Measurements from ENCODE around the gene RNF181. TPM values are rescaled to one million over a fixed set of nuclear protein-coding genes. Genes with fewer than 3 reads are reported as not detected.
"Not testable (repeated sequence)": the region's sequence is repeated elsewhere in the genome, so short reads cannot be mapped to it uniquely, and the experiment has no call there.

RNF181 gene, protein sequence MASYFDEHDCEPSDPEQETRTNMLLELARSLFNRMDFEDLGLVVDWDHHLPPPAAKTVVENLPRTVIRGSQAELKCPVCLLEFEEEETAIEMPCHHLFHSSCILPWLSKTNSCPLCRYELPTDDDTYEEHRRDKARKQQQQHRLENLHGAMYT
- 74.5 TPM for total RNA-seq
- long read RNA-seq, transcript RNF181-201 (5 exons, 569 nt) = major isoform, 18 of 23 reads
- long read RNA-seq, partial matches to known transcripts = 1 of 23 reads
- long read RNA-seq, other reads (novel, unspliced or antisense) = 2 of 23 reads

- DNase-seq = peak; percentile 95
- intact Hi-C loops (cut with DNase I) = no loop called here
- peak; percentile 96 for ATAC-seq (ENCODE audit: poor library complexity)
Measured at GRCh38 chr2:85595301-85596025, at the start of gene RNF181. RNF181 (plus strand) TSS chr2:85595745; CDS start chr2:85595764, 19 bp downstream.

DNA sequence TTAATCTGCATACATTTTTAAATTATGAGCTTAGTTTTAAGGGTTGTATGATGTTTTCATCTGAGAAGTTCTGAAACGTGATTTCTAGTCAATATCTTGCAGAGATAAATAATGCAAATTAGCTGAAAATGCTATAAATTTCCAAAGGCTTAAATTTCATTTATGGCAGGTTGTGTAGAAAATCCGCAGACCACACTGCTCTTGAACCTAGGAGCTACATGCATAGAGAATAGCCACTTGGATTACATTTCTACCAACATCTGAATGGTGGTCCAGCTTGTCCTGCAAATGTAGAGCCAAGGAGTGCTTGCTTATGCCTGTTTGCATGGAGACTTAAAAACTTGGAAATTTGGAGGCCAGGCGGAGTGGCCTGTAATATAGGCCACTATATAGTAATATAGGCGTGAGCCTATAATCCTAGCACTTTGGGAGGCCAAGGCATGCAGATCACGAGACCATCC, 49.7 kb upstream of the RNF181 start:
- DNase-seq = no peak
- ATAC-seq (ENCODE audit: poor library complexity) = no peak
- intact Hi-C loops (cut with DNase I) = no loop called here

DNA sequence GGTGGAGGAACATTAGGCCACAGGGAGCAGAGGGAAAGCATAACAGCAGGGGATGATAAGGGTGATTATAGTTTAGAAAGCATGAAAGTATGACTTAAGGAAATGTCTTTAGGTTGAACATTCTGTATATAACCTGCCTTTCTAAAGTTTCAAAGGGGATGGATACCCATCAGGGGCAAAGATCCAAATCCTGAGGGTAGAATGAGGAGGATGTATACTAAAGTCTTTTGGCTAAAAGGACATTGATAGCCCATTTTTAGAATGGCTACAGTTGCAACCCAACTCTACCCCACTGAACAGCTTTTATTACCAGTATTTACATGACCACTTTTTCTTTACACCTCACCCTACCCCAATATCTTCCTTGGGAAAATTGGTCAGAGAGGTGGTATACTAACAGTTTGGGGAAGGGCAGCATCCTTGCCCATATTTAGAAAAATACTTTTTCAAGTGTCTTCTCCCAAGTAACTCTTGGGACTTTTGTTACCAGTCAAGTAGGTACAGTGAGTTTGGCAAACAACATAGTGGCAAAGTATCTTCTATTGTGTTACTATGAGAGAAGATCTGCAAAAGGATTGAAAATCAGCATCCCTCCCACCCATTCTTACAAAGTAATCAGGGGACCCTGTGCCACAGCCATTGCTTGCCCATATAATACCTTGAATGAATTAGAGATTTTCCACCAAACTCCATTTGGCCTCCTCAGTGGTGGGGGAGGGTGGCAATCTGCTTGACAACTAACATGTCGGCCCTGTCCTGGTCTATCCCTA, 48.3 kb upstream of the RNF181 start:
- DNase-seq (no peak), ATAC-seq (ENCODE audit: poor library complexity) (no peak)
- intact Hi-C loops (cut with DNase I) = no loop called here

DNA sequence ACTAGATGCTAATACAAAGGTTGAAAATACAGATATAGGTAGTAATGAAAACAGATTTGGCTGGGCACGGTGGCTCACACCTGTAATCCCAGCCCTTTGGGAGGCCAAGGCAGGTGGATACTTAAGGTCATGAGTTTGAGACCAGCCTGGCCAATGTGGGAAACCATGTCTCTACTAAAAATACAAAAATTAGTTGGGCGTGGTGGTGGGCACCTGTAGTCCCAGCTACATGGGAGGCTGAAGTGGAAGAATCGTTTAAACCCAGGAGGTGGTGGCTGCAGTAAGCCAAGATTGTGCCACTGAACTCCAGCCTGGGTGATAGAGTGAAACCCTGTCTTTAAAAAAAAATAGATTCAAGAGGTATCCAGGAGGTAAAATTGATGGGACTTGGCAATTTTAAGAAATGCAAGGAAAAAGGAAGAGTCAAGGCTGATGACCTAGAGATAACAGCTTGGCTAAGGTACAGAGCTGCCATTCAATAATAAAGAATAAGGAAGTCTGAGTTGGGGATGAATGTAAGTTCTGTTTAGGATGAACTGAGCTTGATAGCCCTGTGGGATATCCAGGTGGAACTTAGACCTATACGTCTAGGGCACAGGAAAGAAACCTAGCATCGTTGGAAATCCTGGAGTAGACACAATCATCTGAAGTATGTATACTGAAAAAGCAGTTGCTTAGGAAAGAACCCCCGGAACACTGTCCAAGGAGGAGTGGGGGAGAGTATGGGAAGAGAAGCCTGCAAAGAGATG, 47.5 kb upstream of the RNF181 start:
- DNase-seq (no peak), ATAC-seq (ENCODE audit: poor library complexity) (no peak)
- intact Hi-C loops (cut with DNase I) = no loop called here

DNA sequence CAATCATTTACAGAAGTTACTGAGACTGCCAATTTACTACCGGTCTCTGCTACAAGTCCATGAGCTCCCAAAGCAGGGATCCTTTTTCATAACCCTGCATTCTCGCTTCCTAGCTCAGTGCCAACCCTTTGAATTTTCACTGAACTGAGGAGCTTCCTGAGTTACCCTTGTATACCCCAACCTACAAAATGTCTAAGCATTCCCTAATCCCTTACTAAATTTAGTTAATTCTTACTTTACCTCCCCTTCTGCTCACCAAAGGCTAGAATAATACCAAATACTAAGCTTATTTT, 47.0 kb upstream of the RNF181 start:
- intact Hi-C loops (cut with DNase I) = no loop called here
- ATAC-seq (ENCODE audit: poor library complexity) = no peak
- DNase-seq = no peak

- ATAC-seq (ENCODE audit: poor library complexity) (no peak), DNase-seq (no peak)
- intact Hi-C loops (cut with DNase I) = no loop called here
Measured at GRCh38 chr2:85549095-85549494, 46.5 kb upstream of the RNF181 start.

GRCh38 chr2:85549826-85550225, 45.7 kb upstream of the RNF181 start:
- intact Hi-C loops (cut with DNase I) = no loop called here
- DNase-seq (no peak), ATAC-seq (ENCODE audit: poor library complexity) (no peak)

GRCh38 chr2:85550486-85550885, 45.1 kb upstream of the RNF181 start:
- DNase-seq = no peak
- intact Hi-C loops (cut with DNase I) = no loop called here
- ATAC-seq (ENCODE audit: poor library complexity) = no peak

DNA sequence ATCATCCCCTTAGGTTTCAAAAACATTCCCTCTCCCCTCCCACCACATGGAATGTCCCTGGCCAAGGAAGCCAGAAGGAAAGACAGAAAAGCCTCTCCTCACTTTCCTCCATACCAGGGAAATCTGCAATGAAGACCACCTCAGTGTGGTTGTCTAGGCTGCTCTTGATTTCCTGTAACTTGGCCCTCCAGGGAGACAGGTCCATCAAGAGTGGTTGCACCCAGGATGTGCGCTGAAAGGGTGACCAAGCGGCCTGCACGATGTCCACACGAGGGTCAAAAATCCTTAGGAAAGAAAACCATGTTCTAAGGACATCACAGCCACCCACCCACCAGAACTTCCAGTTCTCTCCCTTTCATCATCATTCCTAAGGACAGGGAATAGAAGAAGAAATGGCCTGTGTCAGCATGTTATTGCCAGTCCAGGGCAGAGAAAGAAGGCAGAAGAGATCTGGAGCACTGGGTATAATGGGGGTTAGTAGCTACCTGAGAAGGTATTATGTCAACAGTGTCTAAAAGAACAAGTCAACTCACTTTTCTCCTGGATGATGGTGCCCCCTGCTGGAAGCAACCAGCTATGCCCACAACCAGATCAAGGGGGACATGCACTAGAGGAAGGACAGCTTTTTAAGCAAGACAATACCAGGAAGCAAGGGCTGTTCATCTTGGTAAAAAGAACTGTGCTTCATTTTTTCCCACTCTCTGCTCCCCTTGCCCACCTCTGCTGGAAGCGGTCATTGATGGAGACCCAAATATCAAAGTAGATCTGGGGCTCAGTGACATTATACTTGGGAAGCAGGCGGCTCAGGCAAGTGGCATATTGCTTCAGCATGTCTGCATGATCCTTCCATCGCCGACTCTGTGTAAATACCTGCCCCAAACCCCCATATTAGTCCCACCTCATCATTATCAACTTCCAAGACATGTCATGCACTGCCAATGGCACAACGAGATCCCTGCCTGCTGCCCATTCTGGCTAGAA, 43.6 kb upstream of the RNF181 start:
- intact Hi-C loops (cut with DNase I) = loop anchor here (2.0 kb wide), 1 partner anchor 131 kb away; no protein-coding TSS in a partner anchor
- peak; percentile 76 for ATAC-seq (ENCODE audit: poor library complexity)
- peak; percentile 84 for DNase-seq

GRCh38 chr2:85553184-85553583, 42.4 kb upstream of the RNF181 start:
- intact Hi-C loops (cut with DNase I) = loop anchor here (2.0 kb wide), 1 partner anchor 132 kb away; no protein-coding TSS in a partner anchor
- no peak for DNase-seq

GRCh38 chr2:85554980-85555612, 40.4 kb upstream of the RNF181 start:
- ATAC-seq (ENCODE audit: poor library complexity) (no peak), DNase-seq (no peak)
- intact Hi-C loops (cut with DNase I) = no loop called here

More at GRCh38 chr2:85553184-85553583, 42.4 kb upstream of the RNF181 start:
- ATAC-seq (ENCODE audit: poor library complexity) = no peak

DNA sequence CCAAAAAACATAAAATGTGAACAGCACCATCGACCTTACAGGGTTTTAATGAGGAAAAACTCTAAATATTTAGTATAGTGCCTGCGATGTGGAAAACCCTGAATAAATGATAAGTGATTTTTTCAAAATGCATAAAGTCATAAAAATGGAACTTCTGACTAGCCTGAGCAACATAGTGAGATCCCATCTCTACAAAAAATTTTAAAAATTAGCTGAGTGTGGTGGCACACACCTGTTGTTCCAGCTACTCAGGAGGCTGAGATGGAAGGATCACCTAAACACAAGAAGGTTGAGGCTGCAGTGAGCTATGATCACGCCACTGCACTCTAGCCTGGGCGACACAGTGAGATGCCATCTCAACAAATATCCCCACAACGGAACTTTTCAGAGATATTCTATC, 38.4 kb upstream of the RNF181 start:
- DNase-seq (no peak), ATAC-seq (ENCODE audit: poor library complexity) (no peak)
- intact Hi-C loops (cut with DNase I) = no loop called here

DNA sequence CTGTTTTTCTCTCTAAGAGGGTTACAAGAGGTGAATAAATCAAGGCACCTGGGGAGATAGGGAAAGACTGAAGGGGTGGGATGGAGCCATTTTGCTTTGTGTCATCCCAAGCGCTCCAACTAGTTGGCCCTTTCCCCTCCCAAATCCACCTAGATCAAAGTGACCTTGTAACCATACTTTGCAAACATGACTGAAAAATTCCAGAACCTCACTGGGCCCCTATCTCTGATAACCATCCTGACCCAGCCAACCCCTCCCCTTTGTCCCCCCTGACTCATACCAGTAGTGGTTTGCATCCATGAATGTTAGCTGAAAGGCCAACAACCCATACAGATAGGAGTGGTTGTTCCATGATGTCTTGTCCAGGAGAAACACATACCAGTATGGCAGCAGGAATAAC, 37.4 kb upstream of the RNF181 start:
- ATAC-seq (ENCODE audit: poor library complexity) = no peak
- DNase-seq = no peak
- intact Hi-C loops (cut with DNase I) = no loop called here

- intact Hi-C loops (cut with DNase I) = loop anchor here (2.0 kb wide), 1 partner anchor 42 kb away; the partner anchor contains the start of gene TMEM150A
- ATAC-seq (ENCODE audit: poor library complexity); DNase-seq: not testable (repeated sequence)
Measured at GRCh38 chr2:85560403-85560726, 35.2 kb upstream of the RNF181 start.

GRCh38 chr2:85560812-85561279, 34.7 kb upstream of the RNF181 start:
- DNase-seq = no peak
- no peak for ATAC-seq (ENCODE audit: poor library complexity)

DNA sequence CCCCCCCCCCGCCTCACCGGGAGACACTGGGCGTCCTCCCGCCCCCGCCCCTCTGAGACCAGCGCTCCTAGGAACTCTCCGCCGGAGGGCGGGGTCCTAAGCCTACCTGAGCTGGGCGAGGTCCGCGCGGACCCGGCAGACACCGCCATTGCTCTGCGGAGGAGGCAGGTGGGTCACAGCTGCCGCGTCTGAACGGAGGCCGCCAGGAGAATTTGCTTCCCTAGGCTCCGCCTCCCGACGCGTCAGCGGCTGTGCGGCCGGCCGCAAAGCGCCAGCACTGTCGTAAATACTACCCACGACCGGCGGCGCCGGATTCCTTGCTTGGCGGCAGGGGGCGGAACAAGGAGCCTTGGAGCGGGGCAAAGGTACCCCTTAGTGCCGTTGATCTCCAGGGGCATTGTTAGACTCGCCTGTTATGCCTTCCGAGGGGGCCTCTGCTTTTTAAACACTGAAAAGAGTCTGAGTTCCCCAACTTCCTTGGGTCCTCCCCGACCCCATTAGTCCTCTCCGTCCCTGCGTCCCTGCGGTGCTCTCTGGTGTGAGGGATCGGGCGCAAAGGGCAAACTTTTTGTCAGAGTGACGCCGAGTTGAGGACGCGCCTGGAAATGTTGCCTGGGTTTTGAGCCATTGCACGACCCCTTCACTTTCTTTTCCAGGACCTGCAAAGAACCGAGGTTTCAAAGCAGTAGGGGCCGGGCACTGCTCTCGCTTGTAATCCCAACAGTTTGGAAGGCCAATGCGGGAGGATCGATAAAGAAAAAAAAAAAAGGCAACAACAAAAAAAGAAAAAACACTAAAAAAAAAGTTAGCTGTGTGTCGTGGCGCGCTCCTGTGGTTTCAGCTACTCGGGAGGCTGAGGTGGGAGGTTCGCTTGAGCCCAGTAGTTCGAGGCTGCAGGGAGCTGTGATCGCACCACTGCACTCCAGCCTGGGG, 34.0 kb upstream of the RNF181 start, which contains the start of gene GGCX:
TSS of gene GGCX (minus strand) at position 214 of the 933 bp plus-strand sequence. CDS start at position 149, 65 bp downstream.
- DNase-seq = peak; percentile 98
- peak; percentile 96 for ATAC-seq (ENCODE audit: poor library complexity)
- intact Hi-C loops (cut with DNase I) = loop anchor here (2.0 kb wide), 1 partner anchor 41 kb away; the partner anchor contains the start of gene TMEM150A

More at GRCh38 chr2:85560812-85561279, 34.7 kb upstream of the RNF181 start:
- intact Hi-C loops (cut with DNase I) = loop anchor here (2.0 kb wide), 1 partner anchor 42 kb away; the partner anchor contains the start of gene TMEM150A

Data from Right ventricle myocardium superior (tissue), 1 donor.